Activated CD4-positive, alpha-beta T cell treated with anti-CD3 and anti-CD28 coated beads for 48 hours (primary cell): Measurements from ENCODE around the gene CTIF.

ENCODE experiments used
- DNase-seq: peaks from one replicate; pipeline ENCODE4 v3.0.0-alpha.2; 2020

Gene CTIF

DNA sequence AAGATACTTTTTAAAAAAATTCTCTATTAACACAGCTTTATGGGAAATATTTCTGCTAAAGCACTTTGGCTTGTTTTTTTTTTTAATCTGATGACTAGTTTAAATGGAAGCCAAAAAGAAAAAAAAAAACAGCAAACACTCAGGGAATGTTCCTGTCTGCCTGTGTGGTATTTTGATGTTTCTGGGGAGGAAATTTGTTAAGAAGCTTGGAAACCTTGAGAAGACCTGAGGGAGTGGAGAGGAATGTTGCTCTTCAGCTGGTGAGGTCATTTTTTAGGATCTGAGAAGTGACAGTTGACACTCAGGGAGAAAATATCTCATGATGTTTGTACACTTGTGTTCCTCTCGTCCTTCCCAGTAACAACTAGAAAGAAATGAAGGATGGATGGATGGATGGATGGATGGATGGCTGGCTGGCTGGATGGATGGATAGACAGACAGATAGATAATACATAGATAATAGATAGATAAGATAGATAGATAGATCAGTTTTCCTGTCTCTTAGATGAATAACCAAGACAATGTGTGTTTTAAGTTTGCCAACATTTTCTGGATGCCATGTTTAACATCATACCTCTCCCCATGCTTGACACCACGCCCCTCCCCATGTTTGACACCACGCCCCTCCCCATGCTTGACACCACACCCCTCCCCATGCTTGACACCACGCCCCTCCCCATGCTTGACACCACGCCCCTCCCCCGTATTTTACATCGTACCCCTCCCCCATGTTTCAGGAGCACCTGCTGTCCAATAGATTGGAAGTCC is 84.8 kb downstream of the CTIF start:
- no peak for DNase-seq

DNA sequence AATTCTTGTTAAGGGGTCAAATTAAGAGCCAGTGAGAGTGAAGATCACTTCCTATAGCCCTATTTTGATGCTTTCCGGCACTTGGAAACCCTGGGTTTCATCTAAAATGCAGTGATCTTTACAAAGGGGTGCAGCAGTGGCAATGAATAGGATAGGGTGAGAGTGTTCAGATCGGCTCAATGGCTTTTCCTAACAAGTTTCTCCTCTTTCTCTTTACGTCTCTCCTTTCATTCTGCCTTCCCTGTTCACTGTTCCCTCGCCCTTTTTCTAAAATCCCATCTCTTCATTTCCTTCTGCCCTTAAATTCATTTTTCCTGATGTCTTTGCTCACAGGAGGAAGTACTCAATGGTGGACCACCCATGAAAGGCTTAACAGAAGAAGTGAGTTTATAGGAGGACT is 86.0 kb downstream of the CTIF start:
- DNase-seq = no peak

DNA sequence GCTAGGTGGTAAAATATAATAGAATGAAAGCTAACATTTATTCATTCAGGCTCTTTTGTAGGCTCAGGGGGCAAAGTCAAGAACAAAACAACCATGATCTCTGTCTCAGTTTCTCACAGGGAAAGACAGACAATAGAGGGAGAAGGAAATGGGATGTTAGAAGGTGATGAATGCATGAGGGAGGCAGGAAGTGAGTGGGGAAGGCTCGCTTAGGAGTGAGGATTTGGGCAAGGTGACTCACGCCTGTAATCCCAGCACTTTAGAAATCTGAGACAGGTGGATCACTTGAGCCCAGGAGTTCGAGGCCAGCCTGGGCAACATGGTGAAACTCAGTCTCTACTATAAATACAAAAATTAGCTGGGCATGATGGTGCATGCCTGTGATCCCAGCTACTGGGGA is 88.4 kb downstream of the CTIF start:
- no peak for DNase-seq

DNA sequence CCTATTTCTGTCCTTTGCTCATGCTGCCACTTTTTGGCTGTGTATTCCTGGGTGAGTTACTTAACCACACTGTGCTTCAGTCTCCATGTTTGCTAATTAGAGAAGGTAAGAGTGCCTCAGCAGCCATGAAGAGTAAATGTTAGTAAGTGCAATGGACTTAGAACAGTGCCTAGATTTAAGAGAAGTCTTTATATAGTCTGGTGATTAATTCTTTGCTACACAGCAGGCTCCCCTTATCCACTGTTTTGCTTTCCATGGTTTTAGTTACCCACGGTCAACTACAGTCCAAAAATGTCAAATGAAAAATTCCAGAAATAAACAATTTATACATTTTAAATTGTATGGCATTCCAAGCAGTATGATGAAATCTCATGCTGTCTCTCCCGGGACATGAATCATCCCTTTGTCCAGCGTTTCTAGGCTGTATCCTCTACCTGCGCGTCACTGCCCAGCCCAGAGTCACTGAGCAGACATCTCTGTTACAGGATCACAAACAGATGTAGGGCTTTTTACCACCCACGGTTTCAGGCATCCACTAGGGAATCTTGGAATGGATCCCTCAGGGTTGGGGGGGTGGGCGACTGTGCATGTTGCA is 91.0 kb downstream of the CTIF start:
- no peak for DNase-seq

DNA sequence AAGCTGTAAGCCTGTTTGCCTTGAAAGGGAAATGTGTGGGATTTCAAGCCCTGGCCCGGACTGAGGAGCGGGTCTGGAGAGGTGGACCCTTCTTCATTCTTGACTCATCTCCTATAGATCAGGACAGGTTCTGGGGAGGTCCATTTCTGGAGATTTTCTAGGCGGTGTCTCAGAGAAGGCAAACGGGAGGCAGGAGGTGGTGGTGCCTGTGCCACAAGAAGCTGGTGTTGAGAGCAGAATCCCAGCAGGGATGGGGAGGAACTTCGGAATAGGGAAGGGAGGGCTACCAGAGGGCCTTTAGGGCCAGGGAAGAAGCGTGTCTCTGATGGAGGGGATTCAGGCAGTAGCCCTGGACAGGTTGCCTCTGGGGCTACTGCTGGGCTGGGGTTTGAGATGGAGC is 93.0 kb downstream of the CTIF start:
- no peak for DNase-seq

DNA sequence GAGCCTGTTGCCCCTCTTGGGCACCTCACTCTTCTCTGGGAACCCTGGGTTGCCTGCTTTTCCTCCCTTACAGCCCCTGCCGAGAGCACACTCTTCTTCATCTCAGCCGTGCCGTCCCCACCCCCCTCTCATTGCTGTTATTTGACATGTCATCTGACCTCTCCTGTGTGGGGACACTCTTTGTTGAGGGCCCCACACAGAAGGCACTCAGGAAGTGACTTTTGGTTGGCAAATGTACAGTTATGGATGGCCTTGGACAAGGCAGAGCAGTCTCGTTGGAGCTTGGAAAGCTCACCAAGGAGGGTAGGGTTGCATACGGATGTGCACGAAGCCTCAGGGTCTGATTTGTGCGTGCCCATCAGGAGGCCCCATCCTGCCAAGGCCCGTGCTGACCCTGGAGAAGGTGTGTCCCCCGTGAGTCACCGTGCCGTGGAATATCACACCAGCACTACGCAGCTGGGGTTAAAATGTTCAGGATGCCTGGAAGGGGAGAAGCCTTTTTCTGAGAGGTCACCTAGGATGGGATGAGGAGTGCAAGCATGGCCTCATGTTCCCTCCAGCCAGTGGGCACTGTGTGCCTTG is 93.9 kb downstream of the CTIF start:
- no peak for DNase-seq

DNA sequence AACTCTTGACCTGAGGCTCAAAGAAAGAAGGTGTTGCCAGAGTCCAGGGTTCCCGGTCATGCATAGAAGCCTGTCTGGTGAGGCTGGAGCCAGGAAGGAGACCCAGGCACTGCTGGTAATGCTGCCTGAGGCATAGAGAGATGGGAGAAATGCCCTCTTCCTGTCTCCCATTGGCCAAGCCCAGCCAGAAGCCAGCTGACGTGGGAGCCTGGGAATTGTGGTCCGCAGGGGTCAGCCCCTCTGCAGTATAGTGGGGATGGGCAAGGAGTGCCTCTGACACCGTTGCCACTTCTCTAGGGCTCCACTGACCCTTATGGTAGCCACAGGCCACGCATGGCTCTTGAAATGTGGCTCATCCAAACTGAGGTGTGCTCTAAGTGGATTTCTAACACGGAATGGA is 95.7 kb downstream of the CTIF start:
- DNase-seq = no peak

DNA sequence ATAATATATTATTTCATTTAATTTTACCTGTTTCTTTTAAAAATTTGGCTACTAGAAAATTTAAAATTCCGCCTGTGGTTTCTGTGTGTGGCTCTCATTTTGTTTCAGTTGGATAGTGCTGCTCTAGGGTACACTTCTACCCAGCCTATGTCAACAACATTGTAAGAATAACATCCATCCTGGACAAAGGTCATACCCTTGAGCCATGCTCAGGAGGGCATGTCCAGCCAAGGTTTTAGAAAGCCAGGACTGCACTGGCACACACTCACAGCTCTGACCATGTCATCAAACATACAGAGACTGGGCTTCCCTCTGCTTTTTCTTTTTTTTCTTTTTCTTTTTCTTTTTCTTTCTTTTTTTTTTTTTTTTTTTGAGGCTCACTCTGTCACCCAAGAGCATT is 96.1 kb downstream of the CTIF start:
- no peak for DNase-seq

DNA sequence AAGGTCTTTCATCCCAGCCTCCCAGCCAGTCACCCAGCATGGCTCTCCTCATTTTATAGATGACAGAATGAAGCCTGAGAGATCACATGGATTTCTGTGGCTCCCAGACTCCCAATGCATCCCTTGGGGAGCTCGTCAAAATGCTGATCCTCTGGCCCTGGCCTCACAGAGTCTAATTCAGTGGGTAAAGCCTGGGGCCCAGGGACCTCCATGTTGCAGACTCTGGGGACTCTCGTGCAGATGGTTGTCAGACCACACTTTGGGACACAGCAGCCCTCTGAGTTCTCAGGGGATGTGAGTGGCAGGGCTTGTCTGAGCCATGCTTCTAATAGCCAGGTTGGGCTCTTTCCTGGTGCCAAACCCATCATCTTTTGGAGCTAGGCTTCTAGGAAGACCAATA is 97.0 kb downstream of the CTIF start:
- no peak for DNase-seq

DNA sequence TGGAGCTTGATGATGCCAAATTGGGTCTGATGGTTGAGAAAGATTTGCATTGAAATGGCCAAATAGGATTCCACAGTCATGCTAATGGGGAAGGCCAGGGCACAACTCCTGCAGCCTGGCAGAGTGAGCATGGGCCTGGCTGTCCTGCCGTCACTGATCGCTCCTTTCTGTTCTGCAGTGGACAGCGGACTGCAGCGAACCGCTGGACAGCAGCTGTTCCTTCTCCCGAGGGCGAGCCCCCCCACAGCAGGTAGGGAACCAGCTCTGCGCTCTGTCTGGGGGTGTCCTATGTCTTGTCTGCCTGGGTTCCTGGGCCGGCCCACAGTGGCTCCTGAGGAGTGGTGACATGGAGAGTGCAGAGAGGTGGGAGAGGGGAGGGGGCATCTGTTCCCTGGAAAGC is 97.6 kb downstream of the CTIF start:
- DNase-seq = no peak

DNA sequence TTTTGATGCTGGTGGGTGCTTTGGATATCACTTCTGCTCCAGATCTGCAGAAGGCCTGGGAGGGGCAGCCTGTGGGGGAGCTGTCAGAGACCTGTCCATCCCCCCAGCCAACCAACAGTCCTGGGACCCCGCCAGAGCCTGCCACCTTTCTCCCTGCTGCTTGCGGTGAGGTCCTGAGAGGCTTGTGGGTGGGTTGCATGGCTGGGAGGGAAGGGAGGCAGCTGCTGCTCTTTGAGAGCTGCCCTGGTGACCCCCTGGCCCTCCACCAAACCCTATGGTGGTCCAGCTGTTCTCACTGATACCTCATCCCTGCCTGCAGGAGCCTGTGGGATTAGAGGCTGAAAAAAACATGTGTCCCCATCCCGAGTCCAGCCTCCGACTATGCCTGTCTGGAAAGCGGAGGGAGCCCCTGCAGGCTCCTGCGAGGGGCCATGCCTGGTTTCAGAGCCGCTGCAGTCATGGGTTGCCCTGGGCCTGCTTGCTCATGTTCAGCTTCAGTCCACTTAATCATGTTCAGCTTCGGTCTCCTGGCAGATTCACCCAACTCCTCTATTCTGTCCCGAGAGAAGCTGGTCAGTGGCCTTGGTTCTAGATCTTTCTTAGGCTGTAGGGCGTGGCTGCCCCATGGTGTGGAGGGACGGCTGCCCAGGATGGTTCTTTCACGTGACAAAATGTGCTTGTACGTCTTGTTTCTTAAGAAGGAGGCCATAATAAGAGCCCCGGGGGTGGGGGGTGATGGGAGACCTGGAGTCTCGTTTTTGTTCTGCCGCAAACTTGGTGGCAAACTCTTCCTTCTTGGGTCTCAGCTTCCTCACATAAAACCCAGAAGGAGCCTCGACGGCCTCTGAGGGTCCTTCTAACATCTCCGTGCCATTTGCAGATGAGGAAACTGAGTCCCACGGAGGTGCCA is 98.5 kb downstream of the CTIF start:
- DNase-seq = no peak

DNA sequence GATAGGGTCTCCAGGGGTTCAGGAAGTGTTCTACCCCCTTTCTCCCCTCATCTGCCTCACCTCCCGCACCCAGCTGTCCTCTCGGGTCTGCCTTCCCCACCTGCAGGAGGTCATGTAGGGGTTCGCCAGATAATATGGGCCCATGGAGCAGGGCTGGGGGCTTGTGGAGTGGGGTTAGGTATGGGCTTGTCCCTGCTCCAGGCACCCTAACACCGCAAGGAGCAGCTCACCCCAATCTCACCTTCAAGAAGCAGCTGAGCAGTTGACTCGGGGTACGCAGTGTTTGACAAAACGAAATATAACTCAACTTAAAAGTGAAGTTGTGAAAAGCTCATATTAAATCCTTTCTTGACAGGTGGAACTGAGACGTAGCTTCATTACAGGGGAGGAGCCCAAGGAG is 99.6 kb downstream of the CTIF start:
- DNase-seq = no peak

DNA sequence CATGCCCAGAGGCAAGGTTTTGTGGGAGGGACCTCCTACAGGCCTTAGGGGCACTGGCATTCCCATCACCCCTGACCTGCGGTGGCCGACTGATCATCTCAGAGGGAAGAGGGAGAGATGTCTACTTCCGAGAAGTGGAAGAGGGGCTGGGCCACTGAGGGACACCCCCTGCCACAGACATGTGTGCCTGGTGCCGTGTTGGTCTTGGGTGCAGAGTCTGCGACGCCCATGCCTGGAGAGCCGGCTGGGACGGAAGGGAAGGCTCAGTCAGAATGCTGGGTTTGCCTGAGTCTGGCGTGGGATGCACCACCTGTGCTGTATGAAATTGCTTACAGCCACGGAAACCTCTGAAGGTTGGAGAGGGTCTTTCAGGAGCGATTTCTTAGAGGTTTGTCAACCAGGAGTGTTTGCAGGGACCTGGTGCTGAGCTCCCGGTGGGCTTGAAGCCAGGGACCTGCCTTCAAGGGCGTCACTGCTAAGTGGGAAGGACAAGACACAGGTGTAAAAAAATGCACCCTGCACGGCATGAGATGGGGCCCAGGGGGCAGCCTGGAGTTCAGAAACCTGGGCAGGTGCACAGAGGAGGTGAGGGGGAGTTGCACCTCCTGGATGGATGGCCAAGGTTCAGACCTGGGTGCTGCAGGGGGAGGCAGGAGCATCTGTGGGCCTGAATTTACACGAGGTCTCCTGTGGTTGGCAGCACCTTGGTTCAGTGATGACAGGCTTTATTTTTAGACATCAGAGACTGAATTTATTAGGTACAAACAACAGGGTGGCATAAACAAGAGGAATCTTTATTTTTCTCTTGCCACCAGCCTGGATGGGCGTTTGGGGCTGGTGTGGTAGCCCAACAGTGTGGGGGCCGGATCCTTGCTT is 100.3 kb downstream of the CTIF start:
- DNase-seq = no peak

DNA sequence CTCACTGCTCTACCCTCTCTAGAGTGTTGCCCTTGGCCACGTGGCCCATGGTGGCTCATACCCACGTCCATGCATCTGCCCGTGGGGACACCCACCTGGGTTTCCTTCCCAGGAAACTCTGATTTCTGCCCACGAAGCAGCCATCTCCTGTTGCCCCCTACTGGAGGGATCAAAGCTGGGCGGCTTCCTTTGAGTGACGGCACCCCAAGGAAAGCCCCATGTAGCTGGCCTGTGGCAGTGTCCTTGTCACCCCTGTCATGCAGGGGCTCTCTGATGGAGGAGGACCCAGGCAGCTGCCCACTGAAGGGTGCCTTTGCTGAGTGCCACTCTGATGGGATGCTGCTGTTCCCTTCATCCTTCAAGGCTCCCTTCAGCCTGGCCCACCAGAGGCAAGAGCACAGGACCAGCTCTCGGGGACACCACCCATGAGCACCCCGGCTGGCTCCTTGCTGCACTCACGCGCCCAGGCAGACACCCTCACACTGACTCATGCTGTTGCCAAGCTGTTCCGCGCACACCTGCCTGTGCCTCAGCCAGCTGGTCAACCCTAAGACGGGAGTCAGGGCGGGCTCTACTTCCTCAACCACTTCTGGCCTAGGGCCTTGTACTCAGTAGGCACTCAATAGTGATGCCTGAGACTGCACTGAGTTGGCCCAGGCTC is 101.1 kb downstream of the CTIF start:
- DNase-seq = no peak

DNA sequence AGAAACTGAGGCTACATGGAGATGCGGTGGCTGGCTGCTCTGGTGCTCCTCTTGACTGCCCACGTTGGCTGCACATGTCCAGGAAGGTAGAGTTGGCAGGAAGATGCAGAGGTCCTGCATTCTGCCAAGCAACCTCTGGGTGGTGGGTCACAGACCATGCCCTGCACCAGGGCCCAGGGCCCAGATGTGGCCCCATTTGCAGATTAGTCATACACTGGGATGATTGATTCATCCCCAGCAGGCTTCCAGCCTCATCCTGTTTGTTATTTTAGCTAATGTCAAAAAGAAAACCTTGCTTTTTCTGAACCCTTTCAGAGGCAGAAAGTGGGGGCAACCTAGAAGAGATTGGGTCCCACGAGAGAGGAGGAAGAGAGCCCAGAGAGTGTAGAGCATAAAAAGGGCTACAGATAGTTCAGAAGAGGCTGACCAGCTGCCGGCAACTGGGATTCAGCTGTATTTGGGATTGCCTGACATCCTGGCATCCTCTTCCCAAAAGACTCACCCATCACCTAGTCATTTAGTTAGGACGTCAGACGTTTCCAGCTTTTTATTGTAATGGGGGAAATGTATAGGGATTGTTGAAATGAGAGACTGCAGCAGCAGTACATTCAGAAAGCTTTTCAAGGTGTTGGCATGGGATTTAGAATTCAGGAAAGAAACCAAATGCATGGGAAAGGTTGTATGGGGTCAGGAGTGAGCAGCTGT is 101.9 kb downstream of the CTIF start:
- no peak for DNase-seq

DNA sequence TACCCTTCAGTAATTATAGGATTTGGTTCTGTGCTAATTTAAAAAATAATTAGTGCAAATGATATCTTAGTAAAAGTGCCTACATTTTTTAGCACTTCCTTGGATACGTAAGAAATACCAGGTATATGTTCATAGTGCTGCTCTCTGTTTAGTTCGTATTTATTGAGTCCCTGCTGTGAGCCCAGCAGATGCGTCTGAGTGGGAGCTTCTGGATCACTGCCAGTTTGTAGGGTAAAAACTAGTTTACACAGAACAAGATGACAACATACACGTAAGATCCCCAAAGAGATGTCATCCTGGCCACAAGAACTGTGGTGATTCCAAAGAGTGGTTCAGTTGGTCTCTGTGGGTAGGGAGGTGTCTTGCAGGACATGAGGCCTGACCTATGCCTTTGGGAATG is 103.2 kb downstream of the CTIF start:
- no peak for DNase-seq

DNA sequence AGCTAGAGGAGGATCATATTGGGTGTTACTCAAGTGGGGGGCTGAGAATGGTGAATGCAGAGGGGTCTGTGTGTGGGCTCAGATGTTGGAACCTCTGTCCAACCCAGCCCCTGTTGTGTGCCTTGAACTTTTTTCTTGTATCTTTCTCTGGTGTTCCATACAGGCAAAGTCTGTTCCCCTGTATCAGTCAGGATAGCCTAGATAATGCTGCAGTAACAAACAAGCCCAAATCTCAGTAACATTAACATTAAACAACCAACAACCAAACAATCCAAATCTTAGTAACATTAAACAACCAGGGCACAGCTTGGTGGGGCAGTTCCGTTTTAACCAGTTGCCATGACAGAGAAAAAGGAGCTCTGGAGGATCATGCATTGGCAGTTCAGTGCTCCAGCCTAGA is 103.7 kb downstream of the CTIF start:
- DNase-seq = no peak

DNA sequence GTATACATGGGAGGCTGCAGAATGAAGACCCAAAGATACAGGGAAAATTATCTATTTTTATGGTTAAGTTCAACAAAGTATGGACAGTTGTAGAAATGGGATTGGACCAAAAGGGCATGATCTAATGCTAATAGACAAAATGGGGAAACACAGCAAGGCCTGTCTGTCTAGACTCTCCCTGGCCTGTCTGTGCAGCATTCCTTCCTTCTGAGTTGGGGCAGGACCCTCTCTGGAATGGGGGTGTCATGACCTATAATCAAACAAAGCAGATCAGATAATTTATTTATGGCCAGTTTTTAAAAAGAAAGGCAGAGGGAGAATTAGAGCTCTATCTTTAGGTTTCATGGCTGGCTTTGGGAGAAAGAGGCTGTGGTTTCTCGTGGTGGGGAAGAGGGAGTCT is 104.4 kb downstream of the CTIF start:
- no peak for DNase-seq

DNA sequence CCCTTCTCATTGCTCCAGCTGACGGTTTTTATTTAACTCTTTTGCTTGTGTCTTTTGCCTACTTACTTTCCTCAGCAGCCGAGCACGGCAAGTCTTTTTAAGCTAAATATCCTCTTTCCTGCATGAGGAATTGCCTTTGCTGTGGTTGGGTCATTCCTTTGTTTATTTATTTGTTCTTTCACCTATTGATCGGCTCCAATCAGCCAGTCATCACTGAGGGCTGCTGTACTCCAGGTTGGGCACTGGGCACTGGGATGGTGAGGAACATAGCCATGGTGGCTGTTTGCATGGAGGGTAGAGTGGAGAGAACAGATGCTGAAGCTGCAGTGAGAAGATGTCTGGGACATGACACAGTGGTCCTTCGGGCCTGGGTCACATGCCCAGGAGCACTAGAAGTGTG is 105.2 kb downstream of the CTIF start:
- no peak for DNase-seq

DNA sequence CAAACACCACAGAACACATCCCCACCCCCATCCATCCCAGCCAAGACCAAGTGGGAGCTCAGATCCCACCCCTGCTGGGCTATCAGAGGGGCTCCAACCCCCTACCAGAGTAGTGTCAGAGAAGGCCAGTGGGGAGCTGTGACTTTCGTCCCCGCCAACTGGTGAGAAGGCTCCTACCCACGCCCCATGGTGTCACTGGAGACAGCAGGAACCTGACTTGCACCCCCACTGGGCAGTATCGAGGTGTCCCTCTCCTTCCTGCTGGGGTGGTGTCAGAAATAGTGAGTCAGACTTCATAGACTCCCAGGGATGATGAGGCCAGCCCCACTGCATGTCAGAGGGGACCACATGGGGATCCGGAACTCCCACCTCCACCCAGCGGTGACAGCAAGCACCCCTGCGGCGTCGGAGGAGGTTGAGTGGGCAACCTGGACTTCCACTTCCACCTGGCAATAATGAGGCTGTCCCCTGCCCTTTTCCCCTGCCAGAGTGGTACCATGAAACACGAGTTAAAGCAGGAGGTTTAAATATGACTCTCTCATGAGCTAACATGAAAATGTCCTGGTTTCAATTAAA is 106.7 kb downstream of the CTIF start:
- DNase-seq = no peak

DNA sequence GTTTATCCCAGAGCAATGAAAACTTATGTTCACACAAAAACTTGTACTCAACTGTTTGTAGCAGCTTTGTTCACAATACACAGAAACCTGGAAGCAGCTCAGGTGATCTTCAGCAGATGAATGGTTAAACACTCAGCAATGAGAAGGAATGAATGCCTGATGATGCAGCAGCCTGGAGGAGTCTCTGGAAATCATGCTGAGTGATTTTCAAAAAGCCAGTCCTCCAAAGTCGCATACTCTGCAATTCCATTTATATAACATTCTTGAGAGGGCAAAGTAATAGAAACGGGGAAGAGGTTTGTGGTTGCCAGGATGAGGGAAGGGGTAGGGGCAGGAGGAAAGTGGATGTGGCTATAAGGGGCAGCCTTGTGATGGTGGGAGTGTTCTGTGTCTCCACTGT is 108.1 kb downstream of the CTIF start:
- no peak for DNase-seq
